ENCODE measurements around the gene ANKRD62.
A peak's percentile ranks its signal among the peaks of the same experiment; 100 is the strongest.
"Not testable (repeated sequence)": the region's sequence is repeated elsewhere in the genome, so short reads cannot be mapped to it uniquely, and the experiment has no call there.

The ANKRD62 gene

DNA sequence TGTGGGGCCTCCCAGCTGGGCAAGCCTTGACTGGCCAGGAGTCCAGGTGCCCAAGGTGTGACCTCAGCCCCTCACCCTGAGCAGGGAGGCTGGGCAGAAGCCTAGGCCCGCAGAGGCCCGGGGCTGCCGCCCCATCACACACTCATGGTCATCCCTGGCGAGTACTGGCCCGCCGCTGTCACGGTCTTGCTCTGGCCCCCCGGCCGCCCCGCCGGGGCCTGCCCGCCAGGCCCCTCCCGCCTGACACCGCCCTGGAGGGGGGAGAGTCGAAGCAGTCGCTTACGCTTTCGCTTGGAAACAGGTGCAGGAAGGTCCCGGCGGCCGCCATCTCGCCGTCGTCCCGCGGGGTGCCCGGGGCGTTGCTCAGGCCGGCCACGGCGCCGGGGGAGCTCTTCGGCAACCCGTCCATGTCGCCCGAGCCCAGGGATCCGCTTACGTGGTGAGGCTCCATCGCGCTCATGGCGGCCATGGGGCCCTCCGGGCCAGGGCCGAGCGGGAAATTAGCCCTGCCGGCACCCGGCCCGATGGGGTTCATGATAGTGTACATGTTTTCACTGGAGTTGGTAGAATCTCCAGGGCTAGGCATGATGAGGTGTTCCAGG is 26.6 kb upstream of the ANKRD62 start:
- no peak for DNase-seq

- DNase-seq = no peak
Observed at GRCh38 chr18:12067671-12068070, 26.0 kb upstream of the ANKRD62 start.

DNA sequence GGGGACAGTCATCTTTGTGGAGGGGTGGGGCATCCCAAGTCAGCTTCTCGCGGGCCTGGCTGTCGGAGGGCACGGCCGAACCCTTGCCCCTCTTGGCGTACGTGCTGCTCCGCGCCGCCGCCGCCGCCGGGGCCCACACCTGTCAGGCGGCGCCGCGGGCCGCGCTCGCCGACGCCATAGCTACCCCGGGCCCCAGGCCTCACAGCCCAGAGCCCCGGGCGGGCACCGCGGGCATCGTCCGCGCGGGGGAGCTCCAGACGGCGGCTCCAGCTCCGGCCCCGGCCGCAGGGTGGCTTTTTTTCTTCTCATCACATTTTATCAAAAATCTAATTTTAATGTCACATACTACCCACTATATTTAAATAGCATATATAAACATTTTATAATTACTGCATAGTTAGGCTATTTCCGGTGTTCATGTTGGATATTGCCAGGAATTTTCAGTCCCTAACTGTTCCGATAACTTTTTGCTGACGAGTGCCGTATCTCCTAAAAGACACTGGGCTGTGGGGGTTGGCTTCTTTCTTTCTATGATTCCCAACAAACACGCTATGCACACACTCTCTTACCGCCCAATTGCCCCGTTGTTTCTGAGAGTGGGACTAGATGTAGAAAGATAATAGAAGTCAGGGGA is 25.2 kb upstream of the ANKRD62 start:
- not testable (repeated sequence) for DNase-seq

DNA sequence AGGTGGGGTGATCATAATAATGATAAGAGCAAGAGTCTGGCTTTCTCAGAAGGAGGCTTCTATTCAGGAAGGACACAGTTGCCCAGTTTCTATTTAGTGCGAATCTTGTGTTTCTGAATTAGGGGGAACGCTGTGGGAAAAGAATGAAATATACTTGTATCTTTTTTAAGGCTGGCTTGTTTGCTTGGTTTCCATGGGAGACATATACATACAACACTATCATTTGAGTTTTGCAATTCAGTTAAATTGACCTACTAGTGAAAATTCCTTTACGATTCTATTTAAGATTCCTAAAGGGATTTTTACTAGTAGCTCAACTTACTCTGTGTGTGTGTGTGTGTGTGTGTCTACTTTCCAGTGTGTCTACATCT is 24.7 kb upstream of the ANKRD62 start:
- DNase-seq = no peak

- DNase-seq = not testable (repeated sequence)
Observed at GRCh38 chr18:12071066-12071465, 22.6 kb upstream of the ANKRD62 start.

DNA sequence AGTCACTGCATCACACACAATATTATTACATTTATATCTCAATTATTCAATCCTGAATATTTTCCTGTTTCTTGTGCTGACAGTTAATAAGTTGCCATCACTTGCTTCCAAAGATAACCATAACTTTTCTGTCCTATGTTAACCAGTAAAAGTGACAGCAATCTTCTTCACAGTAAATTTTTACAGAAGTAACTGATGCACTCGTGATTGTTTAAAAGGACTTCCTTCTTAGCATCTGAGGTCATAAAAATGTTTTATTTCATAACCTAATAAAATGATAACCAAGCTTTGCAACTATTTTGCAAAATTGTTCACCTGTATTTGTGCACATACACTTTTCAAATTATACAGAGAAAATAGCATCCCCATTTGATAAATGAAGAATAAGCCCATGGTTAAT is 20.6 kb upstream of the ANKRD62 start:
- no peak for DNase-seq

- DNase-seq = no peak
Observed at GRCh38 chr18:12074736-12075135, 18.9 kb upstream of the ANKRD62 start.

DNA sequence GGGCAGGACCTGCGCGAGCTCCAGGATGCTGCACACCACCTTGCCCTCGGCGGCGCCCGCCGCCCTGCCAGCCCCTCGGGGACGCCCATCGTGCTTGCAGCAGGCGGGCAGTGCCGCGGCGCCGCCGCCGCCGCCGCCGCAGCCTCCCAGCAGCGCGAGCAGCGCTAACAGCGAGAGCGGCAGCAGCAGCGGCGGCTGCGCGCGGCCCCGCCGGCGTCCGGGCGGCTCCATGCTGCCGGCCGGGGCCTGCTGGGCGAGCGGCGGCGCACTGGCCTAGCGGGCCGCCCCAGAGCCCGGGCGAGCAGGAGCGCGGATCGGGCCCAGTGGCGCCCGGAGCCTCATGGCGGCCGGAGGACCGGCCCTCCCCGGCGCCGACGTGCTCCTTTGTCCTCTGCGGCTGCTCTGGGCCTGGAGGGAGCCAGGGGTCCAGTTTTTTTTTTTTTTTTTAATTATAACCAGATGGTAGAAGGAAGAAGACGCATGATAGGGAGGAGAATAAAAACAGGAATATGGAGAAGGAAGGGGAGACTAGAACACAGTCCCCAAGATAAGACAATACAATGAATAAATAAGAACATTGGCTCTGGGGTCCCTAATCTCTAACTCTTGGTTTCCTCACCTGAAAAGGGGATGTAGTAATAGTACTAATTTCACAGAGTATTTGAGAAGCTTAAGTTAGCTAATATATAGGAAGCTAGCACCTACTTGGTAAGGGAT is 17.1 kb upstream of the ANKRD62 start:
- no peak for DNase-seq

DNA sequence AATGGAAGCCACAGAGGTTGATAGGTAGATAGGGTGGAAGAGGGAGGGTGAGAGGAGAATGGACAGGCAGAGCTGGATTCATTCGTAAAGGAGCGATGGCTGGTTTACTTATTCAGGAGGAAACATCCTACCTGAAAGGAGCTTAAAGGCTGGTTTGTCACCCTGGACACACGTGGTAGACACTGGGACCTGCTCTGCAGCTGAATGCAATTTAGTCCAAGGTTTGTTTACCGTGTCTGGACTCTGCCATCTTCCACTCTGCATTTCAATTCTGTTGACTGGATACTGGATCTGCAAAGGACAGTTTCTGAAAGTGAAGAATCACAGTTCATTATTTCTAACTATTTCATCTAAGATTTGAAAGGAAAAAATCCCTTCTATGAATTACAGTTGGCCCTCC is 15.6 kb upstream of the ANKRD62 start:
- not testable (repeated sequence) for DNase-seq

GRCh38 chr18:12079491-12080237 is 14.0 kb upstream of the ANKRD62 start:
- no peak for DNase-seq

DNA sequence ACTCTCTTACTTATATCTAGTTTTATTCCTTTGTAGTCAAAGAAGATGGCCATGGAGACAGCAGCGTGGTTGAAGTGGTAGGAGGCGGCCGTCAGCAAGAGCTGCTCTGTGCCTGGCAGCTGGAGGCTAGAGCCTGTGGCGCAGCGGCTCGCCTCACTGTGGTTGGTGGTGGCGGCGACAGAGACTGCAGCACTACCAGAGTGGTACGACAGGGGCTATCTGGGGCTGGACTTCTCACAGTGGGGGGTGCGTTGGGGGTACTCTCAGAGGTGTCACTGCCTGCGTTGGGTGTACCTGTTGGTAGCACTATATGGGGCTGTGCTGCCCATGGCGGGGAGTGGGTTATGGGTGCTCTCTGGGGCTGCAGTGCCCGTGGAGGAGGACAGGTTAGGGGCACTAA is 8.5 kb upstream of the ANKRD62 start:
- DNase-seq = no peak

- no peak for DNase-seq
Observed at GRCh38 chr18:12085786-12086185, 7.9 kb upstream of the ANKRD62 start.

- DNase-seq = no peak
Observed at GRCh38 chr18:12086249-12086648, 7.4 kb upstream of the ANKRD62 start.

DNA sequence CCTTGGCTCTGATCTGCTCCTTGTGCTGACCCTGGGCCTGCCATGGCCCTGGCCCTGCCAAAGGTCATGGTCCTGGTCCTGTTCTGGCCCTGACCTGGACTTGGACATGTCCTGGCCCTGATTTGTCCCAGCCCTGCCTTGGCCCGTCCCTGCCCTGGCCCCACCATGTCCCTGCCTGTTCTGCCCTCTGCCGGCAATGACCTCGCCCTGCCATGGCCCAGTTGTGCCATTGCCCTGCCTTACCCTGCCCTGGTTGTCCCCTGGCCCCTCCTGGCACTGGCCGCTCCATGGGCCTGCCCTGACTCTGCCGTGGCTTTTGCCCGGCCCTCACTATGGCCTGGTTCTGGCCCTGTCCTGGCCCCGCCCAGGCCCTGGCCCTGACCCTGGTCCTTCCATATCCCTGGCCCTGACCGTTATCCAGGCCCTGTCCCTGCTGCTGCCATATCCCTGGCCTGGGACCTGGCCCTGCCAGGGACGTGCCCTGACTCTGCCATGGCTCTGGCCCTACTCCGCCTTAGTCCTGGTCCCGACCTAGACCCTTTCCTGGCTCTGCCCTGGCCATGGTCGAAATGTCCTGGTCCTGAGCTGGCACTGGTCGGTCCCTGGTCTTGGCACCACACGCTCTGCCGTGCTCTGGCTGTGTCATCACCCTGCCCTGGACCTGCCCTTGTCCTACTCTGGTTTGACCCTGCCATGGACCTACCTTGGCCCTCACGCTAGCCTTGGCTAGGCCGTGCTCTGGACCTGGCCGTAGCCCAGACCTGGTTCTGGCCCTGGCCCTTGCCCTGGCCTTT is 6.8 kb upstream of the ANKRD62 start:
- DNase-seq = no peak

DNA sequence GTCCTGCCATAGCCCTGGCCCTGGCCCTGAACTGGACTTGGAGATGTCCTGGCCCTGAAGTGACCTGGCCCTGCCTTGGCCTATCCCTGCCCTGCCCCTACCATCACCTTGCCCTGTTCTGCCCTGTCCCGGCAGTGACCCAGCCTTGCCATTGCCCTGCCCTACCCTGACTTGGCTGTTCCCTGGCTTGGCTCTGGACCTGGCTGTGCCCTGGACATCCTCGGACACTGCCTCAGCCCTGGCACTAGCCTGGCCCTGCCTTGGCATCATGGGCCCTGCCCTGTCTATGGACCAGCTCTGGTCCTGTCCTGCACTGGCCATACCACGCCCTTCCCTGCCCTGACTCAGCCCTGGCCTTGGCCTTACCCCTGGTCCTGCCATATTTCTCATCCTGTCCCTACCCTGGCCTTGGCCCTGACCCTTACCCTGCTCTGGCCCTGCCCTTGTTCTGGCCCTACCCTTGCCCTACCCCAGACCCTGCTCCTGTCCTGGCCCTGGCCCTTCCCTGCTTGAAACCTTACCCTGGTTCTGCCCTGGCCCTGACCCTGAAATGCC is 6.1 kb upstream of the ANKRD62 start:
- no peak for DNase-seq

- no peak for DNase-seq
Observed at GRCh38 chr18:12088096-12088495, 5.5 kb upstream of the ANKRD62 start.

- no peak for DNase-seq
Observed at GRCh38 chr18:12088731-12089375, 4.8 kb upstream of the ANKRD62 start.

GRCh38 chr18:12091538-12092141 is 2.0 kb upstream of the ANKRD62 start:
- no peak for DNase-seq

DNA sequence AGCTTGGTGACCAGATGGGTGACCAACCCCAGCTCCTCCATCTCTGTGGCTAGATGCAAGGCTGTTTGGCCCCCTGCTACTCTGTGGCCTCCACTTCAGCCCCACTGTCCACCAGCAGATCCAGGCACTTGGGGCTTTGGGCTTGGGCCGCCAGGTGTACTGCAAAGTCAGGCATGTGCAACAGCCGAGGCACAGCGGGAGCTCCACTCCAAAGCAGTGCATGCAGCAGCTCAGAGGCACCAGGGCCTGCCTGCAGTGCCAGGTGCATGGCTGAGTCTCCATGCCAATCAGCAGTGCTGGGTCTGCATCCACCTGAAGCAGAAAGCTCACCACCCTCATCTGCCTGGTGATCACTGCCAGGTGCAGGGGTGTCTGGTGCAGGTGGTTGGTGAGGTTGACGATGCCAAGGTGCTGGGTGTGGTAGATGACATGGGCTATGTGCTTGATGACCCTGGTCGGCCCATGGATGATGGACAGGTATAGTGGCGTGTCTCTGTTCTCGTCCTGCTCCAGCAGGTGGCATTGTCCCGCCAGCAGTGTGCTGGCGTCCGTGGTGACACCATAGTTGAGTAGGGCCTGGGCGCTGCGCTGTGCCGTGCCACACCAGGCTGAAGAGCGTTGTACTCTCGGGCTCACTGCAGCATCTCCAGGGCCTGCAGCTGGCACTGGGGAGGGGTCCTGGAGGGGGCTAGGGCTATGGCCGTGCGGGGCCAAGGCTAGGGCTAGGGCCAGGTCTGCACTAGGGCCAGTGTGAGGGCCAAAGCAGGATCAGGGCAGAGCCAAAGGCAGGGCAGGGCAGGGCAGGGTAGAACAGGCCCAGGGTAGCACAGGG is 1.0 kb upstream of the ANKRD62 start:
- peak; percentile 62 for DNase-seq

DNA sequence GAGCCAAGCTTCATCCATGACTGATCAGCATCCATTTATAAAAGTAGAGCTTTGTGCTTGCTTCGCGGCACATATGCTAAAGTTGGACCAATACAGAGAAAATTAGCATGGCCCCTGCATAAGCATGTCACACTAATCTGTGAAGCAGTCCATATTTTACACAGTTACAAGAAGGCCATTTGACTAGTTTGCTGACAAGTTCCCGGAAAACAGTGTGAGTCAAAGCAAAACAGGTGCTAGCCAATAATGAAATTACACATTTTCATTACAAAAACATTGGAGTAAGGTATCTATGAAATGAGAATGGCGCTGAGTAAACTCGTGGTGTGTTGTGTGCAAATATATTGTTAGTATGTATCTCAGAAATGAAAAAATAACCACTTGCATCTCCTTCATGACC is 4.7 kb downstream of the ANKRD62 start:
- DNase-seq = no peak

GRCh38 chr18:12099160-12099559 is 5.5 kb downstream of the ANKRD62 start:
- no peak for DNase-seq

Measured in NCI-H1092 (cell line).